ENCODE results near the gene NODAL.

Gene NODAL

DNA sequence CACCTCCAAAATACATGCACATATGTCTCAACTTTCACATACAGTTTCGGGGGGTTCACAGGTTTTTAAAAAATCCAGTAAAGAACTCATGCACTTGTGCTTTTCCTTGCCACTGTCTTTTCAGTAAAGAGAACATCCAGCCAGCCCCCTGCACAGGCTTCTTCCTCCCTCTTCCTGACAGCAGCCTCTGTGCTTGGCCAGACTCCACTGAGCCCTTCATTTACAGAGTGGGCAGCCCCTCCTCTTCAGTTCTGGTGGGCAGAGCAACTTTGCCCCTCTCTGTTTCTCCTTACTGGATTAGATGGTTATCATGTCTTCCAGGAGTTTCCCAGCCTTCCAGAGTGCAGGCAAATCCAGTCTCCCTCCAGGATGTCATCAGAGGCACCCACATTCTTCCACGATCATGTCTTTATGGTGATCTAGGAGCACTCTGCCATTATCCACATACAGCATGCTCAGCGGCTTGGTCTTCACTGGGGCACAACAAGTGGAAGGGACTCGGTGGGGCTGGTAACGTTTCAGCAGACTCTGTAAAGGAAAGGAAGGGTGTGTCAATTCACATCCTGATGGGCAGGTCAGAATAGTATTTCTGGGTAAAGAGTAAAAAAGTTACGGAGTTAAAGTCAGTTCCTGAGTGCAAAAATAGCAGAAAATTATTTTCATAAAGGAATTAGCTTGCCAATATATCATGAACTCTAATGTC is 8.8 kb downstream of the NODAL start:
- DNase-seq (ENCODE audit: low read depth), result no peak

DNA sequence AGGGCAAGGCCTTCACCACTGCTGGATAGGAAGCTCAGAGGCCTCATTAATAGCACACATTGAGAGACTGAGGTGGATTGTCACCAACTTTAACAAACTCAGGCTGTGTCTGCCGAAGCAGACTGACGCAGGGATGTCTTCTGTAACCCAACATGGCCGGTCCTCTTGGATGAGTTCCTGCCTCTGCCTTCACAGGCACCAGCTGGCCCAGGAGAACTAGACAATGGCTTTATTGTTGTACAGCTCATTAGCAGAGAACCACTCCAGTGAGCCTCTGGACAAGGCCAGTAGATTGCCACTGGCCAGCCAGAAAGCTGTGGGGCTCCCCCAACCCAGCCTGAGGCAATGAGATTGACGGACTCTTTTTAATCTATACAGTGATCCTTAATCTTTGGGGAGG is 9.4 kb downstream of the NODAL start:
- no peak for DNase-seq (ENCODE audit: low read depth)

DNA sequence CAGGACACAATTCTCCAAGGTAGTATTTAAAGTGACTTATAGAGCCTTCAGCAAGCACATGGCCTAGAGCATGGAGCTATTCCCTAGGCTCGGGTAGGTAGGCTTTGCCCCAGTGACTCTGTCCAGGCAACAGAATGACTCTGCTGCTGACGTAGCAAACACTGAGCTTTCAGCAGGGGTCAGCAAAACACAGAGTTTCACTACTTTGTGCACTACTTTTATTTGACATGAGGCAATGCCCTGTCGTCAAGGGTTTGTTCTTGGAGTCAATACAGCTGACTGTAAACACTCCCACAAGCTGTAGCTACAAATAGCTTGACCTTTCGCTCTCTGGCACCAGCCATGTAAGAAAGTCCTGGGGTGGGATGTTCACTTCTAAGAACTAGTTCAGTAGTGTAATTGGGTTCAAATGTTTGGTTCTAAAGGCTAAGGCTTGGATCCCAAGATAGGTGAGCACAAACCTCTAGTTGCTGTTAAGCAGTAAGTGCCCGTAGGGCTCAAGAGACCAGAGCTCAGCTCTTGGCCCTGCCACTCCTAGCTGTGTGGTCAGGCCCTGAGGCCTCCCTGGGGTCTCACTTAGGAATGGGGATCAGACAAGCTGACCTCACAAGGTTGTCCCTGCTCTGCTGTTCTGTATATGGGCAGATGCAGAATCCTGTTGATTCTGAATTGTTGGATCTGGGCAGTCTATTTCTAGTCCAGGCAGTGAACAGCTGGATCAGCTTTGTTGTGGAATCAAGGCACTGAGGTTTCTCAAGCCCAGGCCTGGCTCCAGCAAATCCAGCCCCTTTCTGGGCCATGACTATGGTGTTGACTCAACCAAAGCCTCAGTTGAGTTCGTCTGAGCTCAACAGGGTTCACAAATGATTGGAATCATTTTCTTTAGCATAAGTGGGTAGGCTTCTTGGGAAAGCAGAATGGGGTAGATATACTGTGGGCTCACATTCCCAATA is 10.7 kb downstream of the NODAL start:
- no peak for DNase-seq (ENCODE audit: low read depth)

DNA sequence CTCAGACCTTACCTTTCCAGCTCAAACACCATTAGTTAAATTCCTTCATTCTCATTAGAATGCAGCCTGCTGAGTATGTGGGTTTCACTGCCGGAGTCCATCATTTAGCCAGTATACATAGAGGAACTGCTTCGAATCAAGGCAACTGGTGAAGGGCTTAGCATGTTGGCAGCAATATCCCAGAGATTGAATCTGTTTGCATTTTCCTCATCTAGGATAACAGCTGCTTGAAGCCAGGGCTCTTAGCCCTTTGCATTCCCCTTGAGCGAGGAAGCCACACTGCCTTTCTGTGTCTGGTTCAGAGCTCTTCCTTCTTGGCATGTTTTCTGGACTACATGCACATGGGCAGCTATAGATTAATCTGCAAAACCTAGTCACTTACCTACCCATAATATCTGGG is 14.7 kb downstream of the NODAL start:
- no peak for DNase-seq (ENCODE audit: low read depth)

DNA sequence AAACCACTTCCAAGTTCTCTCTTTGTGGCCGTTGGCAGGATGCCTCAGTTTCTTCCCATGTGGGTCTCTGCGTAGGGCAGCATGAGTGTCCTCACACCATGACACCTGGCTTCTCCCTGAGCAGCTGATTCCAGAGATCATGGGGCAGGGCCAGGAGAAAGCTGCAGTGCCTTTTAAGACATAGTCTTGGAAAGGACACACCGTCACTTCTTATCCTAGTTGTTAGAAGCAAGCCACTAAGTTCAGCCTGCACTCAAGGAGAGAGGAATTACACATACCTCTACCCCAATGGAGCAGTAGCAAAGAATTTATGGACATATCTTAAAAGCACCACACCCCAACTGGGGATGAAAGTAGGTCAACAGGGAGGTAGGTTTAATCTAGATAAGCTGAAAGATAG is 16.4 kb downstream of the NODAL start:
- DNase-seq (ENCODE audit: low read depth), result no peak

DNA sequence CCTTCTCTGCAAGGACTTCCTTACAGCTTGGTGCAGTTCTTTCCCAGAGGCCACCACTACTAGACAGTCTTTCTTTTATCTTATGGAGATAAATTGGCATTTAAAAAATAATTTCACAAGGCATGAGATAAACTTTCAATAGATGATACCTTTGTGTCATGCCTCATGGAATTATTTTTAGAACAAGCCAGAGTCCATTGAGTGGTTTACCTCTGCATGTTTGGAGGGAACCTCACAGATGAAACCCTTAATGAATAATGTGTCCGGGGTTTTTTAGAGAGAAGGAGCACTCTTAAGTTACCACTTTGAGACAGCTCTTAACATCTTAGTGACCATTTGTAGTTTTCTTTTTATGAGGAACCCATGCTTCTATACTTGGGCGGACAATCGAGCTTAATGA is 17.2 kb downstream of the NODAL start:
- no peak for DNase-seq (ENCODE audit: low read depth)

DNA sequence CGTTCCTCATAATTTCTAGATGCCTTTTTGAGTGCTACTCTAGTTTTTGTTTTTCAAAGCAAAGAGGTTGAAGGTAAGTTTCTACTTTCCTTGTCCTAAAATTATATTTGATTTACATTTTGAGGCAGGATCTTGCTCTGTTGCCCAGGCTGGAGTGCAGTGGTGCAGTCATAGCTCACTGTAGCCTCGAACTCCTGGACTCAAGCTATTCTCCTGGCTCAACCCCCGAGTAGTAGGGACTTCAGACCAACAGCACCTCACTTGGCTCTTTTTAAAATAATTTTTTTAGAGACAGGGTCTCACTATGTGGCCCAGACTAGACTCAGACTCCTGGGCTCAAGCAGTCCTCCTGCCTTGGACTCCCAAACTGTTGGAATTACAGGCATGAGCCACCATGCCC is 22.8 kb downstream of the NODAL start:
- DNase-seq (ENCODE audit: low read depth), result no peak

DNA sequence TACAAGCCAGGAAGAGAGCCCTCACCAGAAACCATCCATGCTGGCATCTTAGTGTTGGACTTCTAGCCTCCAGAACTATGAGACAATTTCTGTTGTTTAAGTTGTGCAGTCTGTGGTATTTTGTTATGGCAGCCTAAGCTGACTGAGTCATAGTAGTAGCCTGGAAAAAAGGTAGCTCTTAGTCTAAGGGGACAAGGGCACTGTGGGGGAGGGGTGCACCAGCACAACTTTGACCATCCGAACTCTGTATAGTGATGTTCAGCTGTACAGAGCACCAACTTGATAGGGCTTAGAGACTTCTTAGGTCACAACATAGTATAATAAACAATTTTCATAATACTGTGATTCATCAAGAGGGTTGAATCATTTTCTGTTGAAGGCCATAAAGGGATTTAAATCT is 23.3 kb downstream of the NODAL start:
- DNase-seq (ENCODE audit: low read depth), result no peak

DNA sequence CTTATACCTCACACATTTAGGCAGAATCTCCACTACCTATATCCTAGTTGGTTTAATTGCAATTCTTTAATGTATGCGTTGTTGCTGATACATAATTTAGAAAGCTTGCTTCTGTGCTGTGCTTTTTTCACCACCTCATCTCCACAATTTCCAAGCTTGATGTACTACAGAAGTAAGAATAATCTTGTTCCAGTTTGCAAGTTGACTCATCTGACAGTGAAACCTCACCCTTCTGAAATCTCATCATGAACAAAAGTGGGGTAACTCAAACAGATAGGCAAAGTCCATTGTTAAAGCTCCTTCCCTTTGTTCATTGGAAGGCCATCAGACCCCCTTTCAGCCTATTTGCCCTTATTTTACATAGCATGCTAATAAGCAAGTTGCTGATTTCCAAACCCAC is 23.9 kb downstream of the NODAL start:
- no peak for DNase-seq (ENCODE audit: low read depth)

DNA sequence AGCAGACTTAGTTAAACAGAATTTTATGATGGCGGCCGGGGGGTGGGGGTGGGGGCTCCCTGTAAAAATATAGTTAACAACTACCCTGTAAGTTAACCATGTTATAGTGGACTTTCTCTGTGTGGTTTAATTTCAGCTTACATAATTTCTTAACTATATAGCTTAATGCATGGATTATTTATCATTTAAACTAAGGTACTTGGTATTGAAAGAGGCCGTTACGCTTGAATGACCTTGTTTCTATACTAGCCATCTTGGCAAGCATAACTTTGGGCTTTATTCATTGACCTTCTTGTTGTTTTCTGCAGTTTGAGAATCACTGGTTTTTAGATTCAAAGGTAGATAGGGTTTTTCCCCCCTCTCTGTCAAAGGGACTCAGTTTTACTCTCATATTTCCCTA is 29.1 kb downstream of the NODAL start:
- DNase-seq (ENCODE audit: low read depth), result no peak

DNA sequence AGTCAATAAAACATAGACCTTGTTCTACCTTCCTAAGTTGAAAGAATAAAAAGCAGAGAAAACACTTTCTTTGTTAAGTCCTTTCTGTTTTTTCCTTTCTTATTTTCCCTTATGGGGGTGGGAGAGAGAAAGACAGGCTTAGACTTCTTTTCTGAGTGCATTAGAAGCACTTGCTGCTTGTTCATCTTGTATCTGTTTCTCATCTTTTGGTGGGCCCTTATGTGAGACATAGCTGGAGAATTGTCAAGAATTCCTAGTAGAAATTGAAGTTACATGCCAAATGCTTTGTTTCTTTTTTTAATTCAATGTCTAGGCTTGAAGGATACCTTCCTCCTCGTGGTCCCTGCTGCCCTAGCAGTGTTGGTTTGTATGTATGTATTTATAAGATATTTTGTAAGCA is 30.9 kb downstream of the NODAL start:
- DNase-seq (ENCODE audit: low read depth), result no peak

DNA sequence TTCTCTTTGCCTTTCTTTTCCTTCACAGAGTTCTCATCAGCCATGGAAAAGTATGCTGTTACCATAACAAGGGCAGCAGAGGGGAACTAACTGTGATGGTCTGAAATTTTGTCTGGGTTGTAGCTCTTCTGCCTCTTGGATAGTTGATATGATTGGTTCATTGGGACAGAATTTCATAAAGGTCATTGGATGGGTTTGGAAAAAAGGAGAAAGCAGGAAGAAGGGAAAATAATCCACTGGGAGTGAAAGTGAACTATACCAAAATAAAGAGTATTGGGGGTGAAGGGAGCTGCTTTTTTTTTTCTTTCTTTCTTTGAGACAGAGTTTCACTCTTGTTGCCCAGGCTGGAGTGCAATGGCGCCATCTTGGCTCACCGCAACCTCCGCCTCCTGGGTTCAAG is 31.7 kb downstream of the NODAL start:
- DNase-seq (ENCODE audit: low read depth), result no peak

DNA sequence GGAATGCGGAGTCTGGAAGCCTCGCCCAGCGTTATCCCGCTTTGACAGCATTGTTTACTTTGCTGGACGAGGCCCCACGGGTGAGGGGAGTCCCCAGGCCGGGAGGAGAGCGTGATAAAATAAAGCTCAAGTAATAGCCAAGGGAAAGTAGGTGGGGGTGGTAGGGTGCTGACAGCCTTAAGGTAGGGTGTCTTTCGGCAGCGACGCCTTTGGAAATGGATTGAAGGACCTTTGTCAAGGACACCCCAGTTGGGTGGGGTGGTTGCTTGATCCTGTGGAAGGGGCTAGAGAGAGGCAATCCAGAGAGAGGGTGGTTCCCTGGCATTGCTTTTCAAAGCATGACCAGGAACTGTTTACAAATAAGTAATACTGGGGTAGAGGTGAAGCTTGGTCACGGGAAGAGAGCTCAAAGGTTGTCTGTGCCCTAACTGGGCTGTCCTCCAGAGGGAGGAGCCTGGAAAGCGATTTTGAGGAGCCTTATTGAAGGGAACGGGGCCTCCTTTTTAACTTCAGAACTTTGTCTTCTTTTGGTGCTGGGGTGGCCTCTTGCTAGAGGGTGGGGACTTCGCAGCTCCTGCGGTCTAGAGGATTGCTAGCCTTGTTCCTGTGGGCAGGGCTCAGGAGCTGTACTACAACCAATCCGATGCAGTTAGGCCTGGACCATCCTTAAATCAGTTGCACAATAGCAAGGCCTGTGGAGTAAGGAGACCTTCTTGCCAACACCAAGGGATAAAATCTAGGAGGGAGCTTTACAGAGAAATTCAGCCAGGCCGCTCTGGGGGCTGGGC is 36.2 kb downstream of the NODAL start:
- no peak for DNase-seq (ENCODE audit: low read depth)

DNA sequence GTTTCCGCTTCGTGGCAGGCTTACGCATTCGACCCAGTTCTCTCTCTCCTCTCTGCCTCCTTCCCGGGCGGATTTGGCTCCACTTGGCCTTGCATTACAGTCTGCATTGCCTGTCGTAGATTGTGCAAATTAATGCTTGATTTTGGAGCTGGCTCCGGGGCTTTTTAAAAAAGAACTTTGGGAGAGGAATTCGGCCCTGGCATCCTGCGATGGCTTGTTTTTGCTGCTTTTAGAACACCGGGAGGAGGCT is 36.8 kb downstream of the NODAL start:
- no peak for DNase-seq (ENCODE audit: low read depth)

DNA sequence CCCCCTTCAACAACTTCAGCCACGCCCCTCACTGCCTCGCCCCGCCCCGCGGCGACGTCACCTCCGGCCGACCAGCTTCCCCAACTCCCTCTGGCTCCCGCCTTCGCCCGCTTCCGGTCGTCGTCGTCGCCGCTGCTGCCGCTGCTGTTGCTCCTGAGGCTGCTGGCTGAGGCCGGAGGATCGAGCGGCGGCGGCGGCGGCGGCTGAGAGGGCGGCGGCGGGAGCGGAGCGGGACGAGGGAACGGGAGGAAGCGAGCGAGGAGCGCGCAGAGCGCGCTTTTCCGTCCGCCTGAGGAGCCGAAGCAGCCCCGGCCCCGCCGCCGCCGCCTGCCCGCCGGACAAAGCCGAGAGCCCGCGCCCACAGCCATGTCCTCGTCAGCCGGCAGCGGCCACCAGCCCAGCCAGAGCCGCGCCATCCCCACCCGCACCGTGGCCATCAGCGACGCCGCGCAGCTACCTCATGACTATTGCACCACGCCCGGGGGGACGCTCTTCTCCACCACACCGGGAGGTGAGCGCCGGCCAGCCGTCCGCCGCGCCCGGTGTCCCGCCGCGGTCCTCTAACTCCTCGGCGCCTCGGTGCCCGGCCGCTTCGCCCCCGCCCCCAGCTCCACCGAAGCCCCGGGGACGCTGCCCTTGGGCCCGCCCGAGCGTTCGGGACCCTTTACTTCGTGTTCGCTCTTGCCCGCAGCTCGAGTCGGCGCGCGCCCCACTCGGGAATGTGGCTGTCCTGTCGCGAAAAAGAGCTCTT is 37.3 kb downstream of the NODAL start, which contains the start of gene EIF4EBP2:
EIF4EBP2 (plus strand) TSS at position 110 of the 751 bp plus-strand sequence; CDS start at position 367, 257 bp downstream.
- DNase-seq (ENCODE audit: low read depth), result peak; percentile 99

DNA sequence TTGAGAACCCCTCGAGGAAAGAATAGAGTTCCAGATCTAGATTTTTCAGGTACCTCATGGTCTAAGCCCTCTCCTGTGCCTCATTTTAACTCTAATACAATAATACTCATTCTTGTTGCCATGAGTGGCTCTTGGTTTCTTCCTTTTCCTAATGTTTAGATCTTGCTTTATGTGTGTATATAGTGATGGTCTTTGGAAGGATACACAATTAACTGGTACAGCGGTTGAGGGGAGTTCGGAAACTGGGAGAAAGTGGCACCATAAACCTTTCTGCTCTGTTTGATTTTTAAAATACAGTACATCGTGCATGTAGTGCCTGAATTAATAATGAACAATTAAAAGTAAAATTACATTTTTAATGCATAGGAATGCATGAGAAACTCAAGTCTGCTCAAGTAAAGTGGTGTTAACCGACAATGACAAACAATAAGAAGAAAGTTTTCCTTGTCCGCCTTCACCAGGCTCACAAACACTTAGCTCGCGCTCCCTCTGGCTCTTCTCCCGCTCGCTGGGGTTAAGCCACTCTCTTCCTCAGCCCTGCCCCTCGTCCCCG is 37.9 kb downstream of the NODAL start:
- DNase-seq (ENCODE audit: low read depth), result no peak

DNA sequence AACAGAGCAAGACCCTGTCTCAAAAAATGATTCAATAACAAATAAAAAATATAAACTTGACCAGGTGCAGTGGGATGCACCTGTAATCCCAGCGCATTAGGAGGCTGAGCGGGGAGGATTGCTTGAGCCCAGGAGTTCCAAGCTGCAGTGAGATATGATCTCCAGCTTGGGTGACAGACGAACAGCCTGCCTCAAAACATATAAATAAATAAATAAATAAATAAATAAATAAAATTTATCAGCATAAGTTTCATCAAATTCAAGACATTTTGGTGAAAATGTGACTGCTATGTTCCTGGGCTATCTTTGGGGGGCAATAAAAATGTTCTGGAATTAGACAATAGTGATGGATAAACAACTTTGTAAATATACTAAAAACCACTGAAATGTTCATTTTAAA is 42.3 kb downstream of the NODAL start:
- no peak for DNase-seq (ENCODE audit: low read depth)

DNA sequence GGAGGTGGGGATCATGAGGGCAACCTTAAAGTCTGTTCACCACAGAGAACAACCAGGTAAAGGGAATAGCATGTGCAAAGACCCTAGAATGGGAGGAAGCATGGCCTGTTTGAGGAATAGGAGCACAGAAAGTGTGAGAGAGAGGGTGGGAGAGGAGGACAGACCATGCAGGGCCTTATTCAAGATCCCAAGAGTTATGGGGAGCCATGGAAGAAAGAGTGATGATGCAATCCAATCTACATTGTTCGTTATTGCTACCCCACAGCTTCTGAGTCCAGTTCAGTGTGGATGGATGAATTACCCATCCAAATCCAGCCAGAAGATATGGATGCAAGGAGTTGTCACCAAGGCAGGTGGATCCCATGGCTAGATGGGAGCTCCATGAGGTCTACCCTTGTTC is 45.3 kb downstream of the NODAL start:
- DNase-seq (ENCODE audit: low read depth), result no peak

DNA sequence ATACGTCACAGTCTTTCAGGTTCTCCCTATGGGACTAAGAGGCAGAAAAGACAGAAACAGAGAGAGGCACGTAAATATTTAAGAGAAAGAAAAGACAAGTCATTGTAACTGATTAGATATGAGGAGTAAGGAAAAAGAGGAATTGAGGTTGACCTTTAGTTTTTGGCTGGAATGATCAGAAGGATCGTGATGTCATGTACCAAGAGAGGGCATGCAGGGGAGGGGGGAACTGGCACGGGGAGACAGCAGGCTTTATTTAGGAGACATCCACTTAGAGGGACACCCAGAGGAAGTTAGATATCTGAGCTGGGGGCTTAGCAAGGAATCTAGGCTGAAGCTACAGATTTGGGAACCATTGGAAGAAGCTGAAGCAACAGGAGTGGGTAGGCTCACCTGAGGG is 49.8 kb downstream of the NODAL start:
- no peak for DNase-seq (ENCODE audit: low read depth)

All from activated T-helper 1 cell treated with Interleukin-2 at 50 U/mL for 16 hours (primary cell).